Cardiac fibroblast (primary cell): Measurements from ENCODE around the gene RPS6KA3.

Experiments used
- DNase-seq, 2 donors: peaks; one replicate each; pipeline versions ENCODE4 v3.0.0 to v3.0.0-alpha.2; 2010; ENCODE audit warnings: low read depth in 2 of 2
- H3K4me3 ChIP-seq, 2 donors: replicated peaks in 1 of 2; 1 replicate in 1 of 2; 2 replicates in 1 of 2; pipeline ENCODE4 v1.5.1; 2011; ENCODE audit warnings: low read depth in 2 of 2, low read length in 2 of 2, mild to moderate bottlenecking in 2 of 2, moderate library complexity in 1 of 2
- TF ChIP-seq, protein P1 (sequence below): IDR thresholded peaks from one replicate; pipeline ENCODE4 v1.5.1; 2011; ENCODE audit warnings: low read depth, mild to moderate bottlenecking, low read length, inconsistent platforms

RPS6KA3 gene

DNA sequence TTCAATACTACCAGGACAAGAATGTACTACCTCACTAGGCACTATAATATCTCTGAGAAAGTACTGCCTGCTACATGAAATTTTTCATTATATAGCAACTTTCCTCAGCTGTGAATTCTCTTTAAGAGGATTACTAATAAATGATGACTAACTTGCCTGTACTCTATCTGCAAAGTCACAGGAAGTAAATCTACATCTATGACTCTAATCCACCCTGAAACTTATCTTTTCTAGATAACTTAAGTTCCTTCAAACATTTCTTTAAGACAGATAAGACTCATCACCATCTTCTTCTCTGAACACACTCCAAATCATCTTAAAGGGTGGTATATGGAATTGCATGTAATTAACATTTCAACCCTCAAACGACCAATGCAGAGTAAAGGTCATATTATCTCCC lies 28.8 kb downstream of the RPS6KA3 start:
- TF ChIP-seq, protein P1, sequence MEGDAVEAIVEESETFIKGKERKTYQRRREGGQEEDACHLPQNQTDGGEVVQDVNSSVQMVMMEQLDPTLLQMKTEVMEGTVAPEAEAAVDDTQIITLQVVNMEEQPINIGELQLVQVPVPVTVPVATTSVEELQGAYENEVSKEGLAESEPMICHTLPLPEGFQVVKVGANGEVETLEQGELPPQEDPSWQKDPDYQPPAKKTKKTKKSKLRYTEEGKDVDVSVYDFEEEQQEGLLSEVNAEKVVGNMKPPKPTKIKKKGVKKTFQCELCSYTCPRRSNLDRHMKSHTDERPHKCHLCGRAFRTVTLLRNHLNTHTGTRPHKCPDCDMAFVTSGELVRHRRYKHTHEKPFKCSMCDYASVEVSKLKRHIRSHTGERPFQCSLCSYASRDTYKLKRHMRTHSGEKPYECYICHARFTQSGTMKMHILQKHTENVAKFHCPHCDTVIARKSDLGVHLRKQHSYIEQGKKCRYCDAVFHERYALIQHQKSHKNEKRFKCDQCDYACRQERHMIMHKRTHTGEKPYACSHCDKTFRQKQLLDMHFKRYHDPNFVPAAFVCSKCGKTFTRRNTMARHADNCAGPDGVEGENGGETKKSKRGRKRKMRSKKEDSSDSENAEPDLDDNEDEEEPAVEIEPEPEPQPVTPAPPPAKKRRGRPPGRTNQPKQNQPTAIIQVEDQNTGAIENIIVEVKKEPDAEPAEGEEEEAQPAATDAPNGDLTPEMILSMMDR = no peak
- peak in 1 of 2 donors; percentile 23 for DNase-seq
- no peak overlapping the region for H3K4me3 ChIP-seq

DNA sequence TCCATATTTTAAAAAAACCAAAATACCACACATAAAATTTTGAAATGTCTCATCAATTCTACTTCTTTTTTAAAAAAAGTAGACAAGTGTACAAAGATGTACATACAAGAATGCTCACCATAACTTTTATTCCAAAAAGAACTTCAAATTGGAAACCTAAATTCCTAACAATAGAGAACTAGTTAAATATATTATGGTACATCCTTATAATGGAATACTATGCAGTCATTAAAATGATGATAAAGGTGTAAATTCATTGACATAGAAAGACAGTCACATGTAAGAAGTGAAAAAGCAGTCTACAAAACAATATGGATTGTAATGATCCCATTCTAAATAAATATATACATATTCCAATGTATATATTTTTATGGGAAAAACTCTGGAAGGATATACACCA lies 31.0 kb downstream of the RPS6KA3 start:
- no peak for DNase-seq
- TF ChIP-seq, protein P1 = no peak
- H3K4me3 ChIP-seq = no peak overlapping the region

DNA sequence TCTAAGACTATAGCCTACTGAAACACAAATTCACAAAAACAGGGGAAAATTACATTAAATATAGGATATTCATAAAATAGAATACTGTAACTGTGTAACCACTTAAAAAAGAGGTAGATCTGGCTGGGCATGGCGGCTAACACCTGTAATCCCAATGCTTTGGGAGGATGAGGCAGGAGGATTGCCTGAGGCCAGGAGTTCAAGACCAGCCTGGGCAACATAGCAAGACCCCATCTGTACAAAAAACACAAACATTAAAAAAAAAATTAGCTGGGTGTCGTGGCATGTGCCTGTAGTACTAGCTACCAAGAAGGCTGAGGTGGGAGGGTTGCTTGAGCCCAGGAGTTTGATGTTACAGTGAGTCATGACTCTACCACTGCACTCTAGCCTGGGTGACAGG lies 33.4 kb downstream of the RPS6KA3 start:
- DNase-seq = no peak
- H3K4me3 ChIP-seq = no peak overlapping the region
- TF ChIP-seq, protein P1 = no peak

DNA sequence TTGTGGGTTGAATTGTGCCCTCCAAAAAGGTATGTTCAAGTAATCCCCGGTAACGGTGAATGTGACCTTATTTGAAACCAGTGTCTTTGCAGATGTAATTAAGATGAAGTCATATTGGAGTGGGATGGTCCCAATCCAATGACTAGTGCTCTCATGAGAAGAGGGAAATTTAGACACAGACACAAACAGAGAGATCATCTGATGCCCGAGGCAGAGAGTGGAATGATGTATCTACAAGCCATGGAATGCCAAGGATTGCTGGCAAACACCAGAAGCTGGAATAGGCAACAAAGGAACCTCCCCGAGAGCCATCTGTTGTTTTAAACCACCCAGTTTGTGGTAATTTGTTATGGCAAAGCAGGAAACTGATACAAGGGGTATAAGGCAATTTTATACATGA lies 35.1 kb downstream of the RPS6KA3 start:
- H3K4me3 ChIP-seq = no peak overlapping the region
- no peak for DNase-seq
- TF ChIP-seq, protein P1 = no peak

DNA sequence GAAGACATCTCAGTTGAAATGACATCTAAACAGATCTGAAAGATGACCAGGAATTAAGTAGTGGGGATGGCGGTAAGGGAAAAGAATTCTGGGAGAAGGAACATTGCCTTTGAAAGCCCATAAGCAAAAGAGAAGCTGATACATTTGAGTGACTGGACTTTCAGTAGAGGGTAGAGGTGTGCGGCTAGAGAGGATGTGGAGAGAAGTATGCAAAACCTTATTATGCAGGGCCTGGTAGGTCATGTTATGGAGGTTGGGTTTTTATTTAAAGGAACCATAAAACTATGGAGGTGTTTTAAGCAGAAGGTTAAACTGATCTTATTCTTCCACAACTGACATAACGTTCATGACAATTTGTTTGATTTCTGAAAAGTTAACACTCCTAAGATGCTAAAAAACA lies 36.3 kb downstream of the RPS6KA3 start:
- TF ChIP-seq, protein P1 = no peak
- DNase-seq = no peak
- no peak overlapping the region for H3K4me3 ChIP-seq

DNA sequence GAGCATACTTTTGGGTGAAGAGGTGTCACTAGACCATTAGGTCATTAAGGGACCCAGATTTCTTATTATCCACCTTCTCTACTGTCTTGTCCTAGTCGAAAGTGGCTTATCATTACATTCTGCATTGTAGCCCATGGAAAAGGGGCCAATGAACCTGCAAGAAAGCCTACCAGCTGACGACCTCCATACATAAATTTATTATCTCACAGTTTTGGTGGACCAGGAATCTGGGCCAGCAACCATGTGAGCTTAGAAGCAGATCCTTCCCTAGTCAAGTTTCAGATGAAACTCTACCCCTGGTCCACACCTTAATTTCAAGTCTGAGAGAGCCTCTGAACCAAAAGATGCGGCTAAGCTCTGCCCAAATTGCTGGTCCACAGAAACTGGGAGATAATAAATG lies 37.6 kb downstream of the RPS6KA3 start:
- no peak for DNase-seq
- TF ChIP-seq, protein P1 = no peak

DNA sequence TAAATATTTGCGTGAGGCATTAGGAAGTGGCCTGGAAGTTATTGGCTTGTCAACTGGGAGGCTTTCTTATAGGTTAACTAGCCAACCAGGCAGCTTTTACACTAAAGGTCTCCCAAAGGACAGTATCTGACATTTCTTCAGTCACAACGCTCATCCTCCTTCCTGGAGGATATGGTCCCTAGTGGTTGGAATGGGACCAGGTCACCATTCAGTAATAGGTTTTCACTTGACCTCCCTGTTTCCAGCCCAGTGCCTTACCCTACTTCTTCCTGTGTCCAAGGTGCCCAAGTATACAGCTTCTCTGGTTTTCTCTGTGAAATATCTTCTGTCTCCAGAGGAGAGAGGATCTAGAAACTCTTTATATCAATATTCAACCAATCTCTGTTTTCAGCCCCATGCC lies 38.5 kb downstream of the RPS6KA3 start:
- H3K4me3 ChIP-seq = no peak overlapping the region
- DNase-seq = no peak
- TF ChIP-seq, protein P1 = no peak

More for the DNA sequence above, 37.6 kb downstream of the RPS6KA3 start:
- no peak overlapping the region for H3K4me3 ChIP-seq
